ENCODE results near the gene USP6NL.

GRCh38 chr10:11588873-11589574 is 22.4 kb downstream of the USP6NL start:
- no peak for TF ChIP-seq EZH2 (IDR thresholded peaks at IDR 0.05)
- TF ChIP-seq EZH2phosphoT487 (IDR thresholded peaks at IDR 0.05; ENCODE audit: borderline replicate concordance) = no peak
- no peak for TF ChIP-seq CTCF (IDR thresholded peaks at IDR 0.05 in 2 of 3, conservative IDR thresholded peaks at IDR 0.05 in 1 of 3; ENCODE audit: borderline replicate concordance in 1 of 3, insufficient read depth in 1 of 3, low read depth in 2 of 3, low read length in 2 of 3)
